G401.6 (cell line): Measurements from ENCODE around the gene CSRP1.
"Not testable (repeated sequence)": the region's sequence is repeated elsewhere in the genome, so short reads cannot be mapped to it uniquely, and the experiment has no call there.

Experiments
- FAIRE-seq: peaks from 2 replicates; lab custom pipeline; 2012; peaks lifted over from hg19 to GRCh38; lab: Jason Lieb, UNC

CSRP1 gene

DNA sequence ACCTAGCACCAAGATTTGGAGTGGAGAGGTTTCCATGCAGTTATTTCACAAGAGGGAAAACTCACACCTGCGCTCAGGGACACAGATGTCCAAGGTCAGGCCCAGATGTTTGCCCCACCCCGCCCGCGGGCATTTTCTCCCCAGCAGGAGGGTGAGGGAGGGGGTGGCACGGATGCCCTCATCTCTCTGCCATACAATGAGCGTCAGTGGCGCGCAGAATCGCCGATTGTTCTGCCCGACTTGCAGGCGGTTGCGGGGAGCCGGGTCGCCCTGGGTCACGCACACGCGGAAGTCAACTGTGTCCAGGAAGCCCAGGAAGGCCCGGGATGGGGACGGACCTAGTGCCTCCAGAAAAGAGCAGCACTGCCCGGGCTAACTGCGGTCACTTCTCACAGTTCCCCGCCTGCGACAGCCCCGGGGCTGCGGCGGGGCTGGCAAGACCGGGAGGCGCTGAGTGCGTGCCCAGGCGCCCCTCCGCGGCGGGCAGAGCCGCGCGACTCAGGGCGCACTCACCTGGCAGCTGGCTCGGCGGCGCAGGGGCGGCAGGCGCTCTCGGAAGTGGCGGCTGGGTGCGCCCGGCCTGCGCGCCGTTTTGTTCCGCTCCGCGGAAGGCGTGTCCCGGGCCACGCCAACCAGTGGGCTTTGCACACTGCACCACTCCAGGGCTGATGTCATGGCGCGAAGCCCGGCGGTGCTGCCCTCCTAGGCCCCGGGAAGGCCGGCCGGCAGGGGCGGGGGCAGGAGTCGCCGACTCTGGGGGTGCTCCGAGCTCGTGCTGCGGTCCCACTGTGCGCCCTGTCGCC, at the start of gene CSRP1:
CSRP1 (minus strand) TSS at position 567 of the 803 bp plus-strand sequence. CDS start 10,820 bp downstream, outside the sequence.
- no peak for FAIRE-seq

GRCh38 chr1:201555593-201555945, 48.6 kb upstream of the CSRP1 start:
- no peak for FAIRE-seq

GRCh38 chr1:201554789-201555592, 48.1 kb upstream of the CSRP1 start:
- FAIRE-seq, result no peak

DNA sequence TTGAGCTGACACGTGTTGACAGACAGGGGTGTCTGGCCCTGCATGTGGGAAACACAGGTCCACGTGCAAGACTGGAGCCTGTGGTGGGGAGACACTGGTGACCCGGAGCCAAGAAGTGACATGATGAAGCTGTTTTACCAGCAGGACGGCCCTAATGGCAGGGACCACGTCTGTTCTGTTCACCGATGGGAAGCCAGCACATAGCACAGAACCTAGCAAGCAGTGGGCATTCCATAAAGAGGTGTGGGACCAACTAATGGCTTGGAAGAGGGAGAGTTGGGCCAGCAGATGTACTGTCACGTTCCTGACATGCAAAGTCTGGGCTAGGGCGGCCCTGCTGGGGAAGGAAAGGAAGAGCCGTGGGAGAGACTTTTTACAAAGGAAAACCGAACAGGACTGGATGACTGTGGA, 47.3 kb upstream of the CSRP1 start:
- no peak for FAIRE-seq

DNA sequence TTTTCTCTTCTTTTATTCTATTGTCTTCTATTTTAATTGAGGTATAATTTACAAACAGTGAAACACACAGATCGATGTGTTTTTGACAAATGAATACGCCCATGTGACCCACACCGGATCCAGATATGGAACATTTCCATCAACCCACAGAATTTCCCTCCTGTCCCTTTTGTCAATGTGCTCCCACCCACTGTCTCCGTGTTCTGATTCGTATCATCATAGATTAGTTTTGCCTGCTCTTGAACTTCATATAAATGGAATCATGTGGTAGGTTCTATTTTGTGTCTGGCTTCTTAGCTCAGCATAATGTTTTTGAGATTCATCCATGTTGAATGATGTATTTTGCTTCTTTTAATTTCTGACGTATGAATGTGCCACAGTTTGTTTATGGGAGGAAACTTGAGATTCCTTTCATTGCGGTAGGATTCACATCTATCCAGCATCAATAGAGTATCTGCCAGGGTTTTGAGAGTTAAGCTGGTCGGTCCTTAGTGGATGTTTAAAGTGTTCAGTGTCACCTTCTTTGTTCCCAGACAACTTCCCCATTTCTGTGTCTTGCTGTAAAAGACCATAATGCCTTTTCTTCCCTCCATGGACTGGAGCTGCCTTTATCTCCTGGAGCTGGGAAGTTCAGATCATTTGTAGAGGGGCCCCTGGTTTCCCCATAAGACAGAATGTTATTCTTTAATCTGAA, 46.7 kb upstream of the CSRP1 start:
- no peak for FAIRE-seq

GRCh38 chr1:201552941-201553351, 46.0 kb upstream of the CSRP1 start:
- no peak for FAIRE-seq

DNA sequence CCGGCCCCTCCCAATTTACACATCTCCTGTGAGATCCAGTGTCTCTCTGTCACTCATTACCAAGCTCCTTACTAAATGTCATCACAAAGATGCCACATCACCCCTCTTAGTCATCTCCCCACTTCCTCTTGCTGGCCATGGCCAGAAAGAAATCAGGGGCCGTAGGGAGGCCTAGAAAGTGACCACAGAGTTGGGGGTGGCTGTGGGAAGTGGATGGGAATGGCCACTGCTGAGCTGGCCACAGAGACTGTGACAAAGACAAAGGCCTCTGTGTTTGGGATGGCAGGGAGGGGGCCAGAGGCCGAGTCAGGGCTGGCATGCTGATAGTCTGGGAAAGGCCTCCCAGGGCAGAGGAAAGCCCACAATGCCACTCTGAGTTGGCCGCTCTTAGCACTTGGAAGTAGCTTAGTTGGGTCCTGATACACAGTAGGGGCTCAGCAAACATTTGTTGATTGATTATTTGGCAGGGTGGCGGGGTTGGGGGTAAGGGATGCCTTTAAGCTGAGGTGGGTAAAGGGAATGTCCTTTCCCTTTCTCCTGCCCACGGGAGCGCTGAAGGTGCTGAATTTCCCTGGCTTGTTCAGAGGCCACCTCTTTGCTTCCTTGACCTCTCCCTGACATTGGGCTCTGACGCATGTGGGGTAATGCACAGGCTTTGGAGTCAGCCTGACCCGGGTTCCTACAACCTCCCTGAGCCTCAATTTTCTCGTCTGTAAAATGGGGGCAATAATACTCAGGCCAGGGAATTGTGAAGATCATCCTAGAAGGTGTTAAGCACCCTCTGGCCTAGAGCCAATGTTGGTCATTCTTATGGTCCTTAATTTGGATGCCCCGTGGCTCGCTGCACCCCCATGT, 45.2 kb upstream of the CSRP1 start:
- FAIRE-seq, result no peak

GRCh38 chr1:201551096-201551495, 44.2 kb upstream of the CSRP1 start:
- no peak for FAIRE-seq

DNA sequence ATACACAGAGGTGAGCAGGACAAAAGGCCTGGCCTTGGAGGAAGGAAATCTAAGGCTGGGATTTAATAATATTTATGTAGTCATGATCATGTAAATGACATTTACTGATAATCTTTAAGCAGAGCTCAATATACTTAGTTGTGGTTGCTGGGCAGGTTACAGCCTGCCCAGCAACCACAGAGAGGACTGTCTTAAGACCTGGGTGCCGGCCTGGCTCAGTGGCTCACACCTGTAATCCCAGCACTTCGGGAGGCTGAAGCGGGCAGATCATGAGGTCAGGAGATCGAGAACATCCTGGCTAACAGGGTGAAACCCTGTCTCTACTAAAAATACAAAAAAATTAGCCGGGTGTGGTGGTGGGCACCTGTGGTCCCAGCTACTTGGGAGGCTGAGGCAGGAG, 42.6 kb upstream of the CSRP1 start:
- FAIRE-seq, result not testable (repeated sequence)

DNA sequence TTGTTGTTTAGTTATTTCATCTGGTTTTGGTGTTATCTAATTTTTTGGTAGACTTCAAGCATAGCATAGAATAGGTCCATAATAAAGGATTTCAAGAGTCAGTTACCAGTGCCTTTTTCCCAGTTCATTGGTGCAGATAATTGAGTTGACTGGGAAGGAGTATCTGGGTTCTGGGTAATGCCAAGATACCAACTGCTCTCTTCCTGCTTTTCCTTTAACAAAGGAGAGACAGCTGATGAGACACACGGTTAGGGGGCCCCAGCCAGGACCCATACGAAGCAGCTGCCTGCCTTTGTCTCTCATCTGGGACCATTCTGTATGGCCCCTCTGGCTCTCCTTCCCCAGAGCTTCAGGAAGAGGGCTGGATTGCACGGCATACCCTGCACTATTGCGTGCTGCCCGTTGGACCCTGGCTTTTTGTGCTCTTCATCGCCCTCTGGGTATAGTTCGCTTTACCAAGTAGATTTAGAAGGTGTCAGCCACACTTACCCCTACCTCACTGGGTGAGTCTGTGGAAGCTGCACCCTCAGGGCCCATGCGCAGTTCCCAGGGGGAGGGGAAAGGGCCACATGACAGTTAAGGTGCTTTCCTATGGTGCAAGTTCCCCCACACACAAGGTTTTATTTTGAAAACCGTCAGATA, 39.0 kb upstream of the CSRP1 start:
- no peak for FAIRE-seq

GRCh38 chr1:201544710-201545109, 37.8 kb upstream of the CSRP1 start:
- FAIRE-seq, result no peak

GRCh38 chr1:201543871-201544642, 37.1 kb upstream of the CSRP1 start:
- no peak for FAIRE-seq

GRCh38 chr1:201542309-201543035, 35.5 kb upstream of the CSRP1 start:
- FAIRE-seq, result no peak

GRCh38 chr1:201540846-201541735, 34.2 kb upstream of the CSRP1 start:
- no peak for FAIRE-seq

GRCh38 chr1:201539561-201540431, 32.9 kb upstream of the CSRP1 start:
- FAIRE-seq, result no peak

- no peak for FAIRE-seq
These were observed 32.0 kb upstream of the CSRP1 start, which contains the start of gene NAV1 for GRCh38 chr1:201538612-201539551. NAV1 (plus strand) TSS chr1:201539127; CDS start chr1:201622885, 83,758 bp downstream.
